Panc1 (cell line): Measurements from ENCODE around the gene AVPI1.

Source experiments
- CTCF ChIP-seq: fragments of 450-650 bp; IDR thresholded peaks from 2 replicates; pipeline ENCODE4 v1.5.1; 2017; ENCODE audit warnings: mild to moderate bottlenecking
- POLR2AphosphoS5 ChIP-seq: IDR thresholded peaks from 2 replicates; pipeline ENCODE4 v1.6.1; 2012; ENCODE audit warnings: mild to moderate bottlenecking, low read depth, low read length, moderate library complexity
- REST ChIP-seq, 2 experiments: IDR thresholded peaks; 2 replicates each; pipeline ENCODE4 v1.6.1; 2011 to 2012; ENCODE audit warnings: low read depth in 2 of 2, control low read depth in 1 of 2, low read length in 1 of 2, mild to moderate bottlenecking in 1 of 2, moderate library complexity in 1 of 2; ENCODE audit not compliant: insufficient read depth in 1 of 2
- SIN3A ChIP-seq: IDR thresholded peaks from 2 replicates; pipeline ENCODE4 v1.6.1; 2012; ENCODE audit warnings: low read depth, mild to moderate bottlenecking, low read length, moderate library complexity, borderline replicate concordance; ENCODE audit not compliant: insufficient read depth
- TCF7L2 ChIP-seq: IDR thresholded peaks from 2 replicates; pipeline ENCODE4 v1.6.1; 2011; ENCODE audit warnings: mild to moderate bottlenecking, low read depth, low read length, inconsistent platforms

- TF ChIP-seq CTCF: no peak
- TF ChIP-seq POLR2AphosphoS5: no peak
- no peak for TF ChIP-seq REST (IDR thresholded peaks at IDR 0.05; ENCODE audit: insufficient read depth in 1 of 2, low read depth in 2 of 2, low read length in 1 of 2)
- no peak for TF ChIP-seq SIN3A
- TF ChIP-seq TCF7L2: no peak
Observed at GRCh38 chr10:97656777-97657176, 30.3 kb downstream of the AVPI1 start.
